AG04449 (cell line): ENCODE results near the gene KCNA2.

Experiments used
- CTCF ChIA-PET: fragments of 350-600 bp; formaldehyde crosslinking; extraction: SDS; loops from one replicate; lab custom pipeline; 2021; ENCODE audit warnings: antibody characterized with exemption; lab: Yijun Ruan, JAX
- POLR2A ChIA-PET: fragments of 400-600, 350-600 bp; formaldehyde crosslinking; extraction: SDS; loops from one replicate; lab custom pipeline; 2020; ENCODE audit warnings: antibody characterized with exemption, inconsistent platforms; lab: Yijun Ruan, JAX
- DNase-seq: peaks from one replicate; pipeline ENCODE4 v3.0.0-alpha.2; 2010; ENCODE audit warnings: low read depth, low spot score
- H3K4me3 ChIP-seq: 2 replicates; pipeline ENCODE4 v1.5.1; 2011; ENCODE audit warnings: low read depth, mild to moderate bottlenecking, control low read depth, low read length
- TF ChIP-seq, protein P1 (sequence below): IDR thresholded peaks from one replicate; pipeline ENCODE4 v1.5.1; 2011; ENCODE audit warnings: mild to moderate bottlenecking, moderate library complexity, low read length, control low read depth, inconsistent platforms; ENCODE audit not compliant: insufficient read depth; ENCODE audit errors: missing control alignments

Gene KCNA2

DNA sequence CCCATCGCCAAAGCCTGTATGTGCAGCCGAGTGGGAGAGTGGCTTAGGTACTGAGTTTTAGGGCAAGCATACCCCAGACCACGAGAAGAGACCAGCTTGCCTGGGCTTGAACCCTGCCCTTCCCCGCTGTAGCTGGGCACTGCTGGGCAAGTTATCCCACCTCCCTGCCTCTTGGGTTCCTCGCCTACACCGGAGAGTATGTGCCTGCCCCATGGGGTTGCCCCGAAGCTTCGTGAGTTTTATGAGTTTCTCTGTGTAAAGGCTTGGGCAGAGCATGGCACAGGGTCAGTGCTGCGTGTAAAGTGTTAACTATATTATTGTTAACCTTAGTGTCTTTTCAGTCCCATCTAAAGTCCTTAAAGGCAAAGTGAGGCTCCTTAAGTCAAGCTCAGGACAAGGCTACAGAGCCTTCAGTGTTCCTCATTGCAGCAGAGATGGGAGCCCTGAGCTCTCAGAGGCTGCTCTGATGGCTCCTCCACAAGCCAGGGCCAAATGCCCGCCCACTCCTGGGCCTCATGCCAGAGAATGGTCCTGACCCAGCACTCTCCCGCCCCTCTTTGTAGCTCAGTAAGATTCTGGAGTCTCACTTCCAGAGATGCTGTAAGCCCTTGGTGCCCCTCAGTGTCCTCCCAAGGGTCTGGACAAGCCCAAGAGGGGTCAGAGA, 50.2 kb downstream of the KCNA2 start:
- TF ChIP-seq, protein P1, sequence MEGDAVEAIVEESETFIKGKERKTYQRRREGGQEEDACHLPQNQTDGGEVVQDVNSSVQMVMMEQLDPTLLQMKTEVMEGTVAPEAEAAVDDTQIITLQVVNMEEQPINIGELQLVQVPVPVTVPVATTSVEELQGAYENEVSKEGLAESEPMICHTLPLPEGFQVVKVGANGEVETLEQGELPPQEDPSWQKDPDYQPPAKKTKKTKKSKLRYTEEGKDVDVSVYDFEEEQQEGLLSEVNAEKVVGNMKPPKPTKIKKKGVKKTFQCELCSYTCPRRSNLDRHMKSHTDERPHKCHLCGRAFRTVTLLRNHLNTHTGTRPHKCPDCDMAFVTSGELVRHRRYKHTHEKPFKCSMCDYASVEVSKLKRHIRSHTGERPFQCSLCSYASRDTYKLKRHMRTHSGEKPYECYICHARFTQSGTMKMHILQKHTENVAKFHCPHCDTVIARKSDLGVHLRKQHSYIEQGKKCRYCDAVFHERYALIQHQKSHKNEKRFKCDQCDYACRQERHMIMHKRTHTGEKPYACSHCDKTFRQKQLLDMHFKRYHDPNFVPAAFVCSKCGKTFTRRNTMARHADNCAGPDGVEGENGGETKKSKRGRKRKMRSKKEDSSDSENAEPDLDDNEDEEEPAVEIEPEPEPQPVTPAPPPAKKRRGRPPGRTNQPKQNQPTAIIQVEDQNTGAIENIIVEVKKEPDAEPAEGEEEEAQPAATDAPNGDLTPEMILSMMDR: no peak
- ChIA-PET POLR2A (no interaction called here), CTCF (interaction anchor here (0.6 to 1.4 kb wide), 5 partner anchors 14 to 54 kb away, joined by 3 to 5 read pairs (median 3); partner anchors contain the start of gene KCNA10)
- H3K4me3 ChIP-seq: no peak overlapping the region
- no peak for DNase-seq

- TF ChIP-seq, protein P1: peak; percentile 68
- ChIA-PET CTCF (interaction anchor here (0.6 to 1.4 kb wide), 5 partner anchors 15 to 55 kb away, joined by 3 to 5 read pairs (median 3); partner anchors contain the start of gene KCNA10), POLR2A (no interaction called here)
- no peak for DNase-seq
- no peak overlapping the region for H3K4me3 ChIP-seq
These were observed 51.0 kb downstream of the KCNA2 start for GRCh38 chr1:110554871-110555801.

GRCh38 chr1:110551278-110551809, 54.8 kb downstream of the KCNA2 start:
- DNase-seq: no peak
- ChIA-PET POLR2A (no interaction called here), CTCF (no interaction called here)
- TF ChIP-seq, protein P1: no peak
- H3K4me3 ChIP-seq: no peak overlapping the region

- CTCF ChIA-PET: no interaction called here
- TF ChIP-seq, protein P1: no peak
- H3K4me3 ChIP-seq: no peak overlapping the region
- POLR2A ChIA-PET: no interaction called here
- DNase-seq: no peak
These were observed 56.3 kb downstream of the KCNA2 start for GRCh38 chr1:110549831-110550230.

DNA sequence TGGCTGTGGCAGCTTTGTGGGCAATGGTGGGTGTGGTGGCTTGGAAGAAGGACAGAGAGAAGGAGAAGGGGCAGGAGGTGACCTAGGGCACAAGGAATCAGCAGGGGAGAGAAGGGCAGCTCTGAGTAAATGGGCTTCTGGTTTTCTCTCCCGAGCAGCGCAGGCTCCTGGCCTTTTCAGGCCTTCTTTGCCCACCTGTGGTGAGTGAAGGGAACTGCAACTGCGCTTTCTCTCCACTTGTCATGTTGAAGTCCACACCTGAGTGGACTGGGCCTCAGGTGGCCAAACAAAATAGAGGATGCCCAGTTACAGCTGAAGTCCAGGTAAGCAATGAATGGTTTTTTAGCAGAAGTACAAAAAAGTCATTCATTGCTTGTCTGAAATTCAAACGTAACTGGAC, 57.8 kb downstream of the KCNA2 start:
- ChIA-PET POLR2A (interaction anchor here (0.7 kb wide), 1 partner anchor 1187 kb away, joined by 3 read pairs; no protein-coding TSS in a partner anchor), CTCF (interaction anchor here (1.0 to 1.4 kb wide), 2 partner anchors 25 to 57 kb away, joined by 3 read pairs; no protein-coding TSS in a partner anchor)
- TF ChIP-seq, protein P1: peak; percentile 23
- no peak for DNase-seq
- H3K4me3 ChIP-seq: no peak overlapping the region
